DMS153 (cell line): ENCODE measurements around the gene CASP2.

Source experiments
- DNase-seq: peaks from one replicate; lab custom pipeline; 2025; lab: John Stamatoyannopoulos, UW

CASP2 gene

GRCh38 chr7:143331179-143331801 is 43.1 kb downstream of the CASP2 start:
- no peak for DNase-seq

- DNase-seq, result no peak
Observed at GRCh38 chr7:143334244-143334643, 46.1 kb downstream of the CASP2 start.

- no peak for DNase-seq
Observed at GRCh38 chr7:143337216-143337615, 49.1 kb downstream of the CASP2 start.

GRCh38 chr7:143341842-143342241 is 53.7 kb downstream of the CASP2 start:
- DNase-seq, result no peak

- no peak for DNase-seq
Observed at GRCh38 chr7:143343596-143343995, 55.4 kb downstream of the CASP2 start.

- no peak for DNase-seq
Observed at GRCh38 chr7:143345428-143345900, 57.3 kb downstream of the CASP2 start.

GRCh38 chr7:143346018-143346417 is 57.9 kb downstream of the CASP2 start:
- no peak for DNase-seq

GRCh38 chr7:143347950-143348349 is 59.8 kb downstream of the CASP2 start:
- no peak for DNase-seq

GRCh38 chr7:143351060-143351459 is 62.9 kb downstream of the CASP2 start:
- no peak for DNase-seq

- no peak for DNase-seq
Observed at GRCh38 chr7:143351574-143351973, 63.4 kb downstream of the CASP2 start.

GRCh38 chr7:143352531-143353002 is 64.4 kb downstream of the CASP2 start:
- DNase-seq, result no peak

GRCh38 chr7:143354376-143354775 is 66.2 kb downstream of the CASP2 start:
- DNase-seq, result no peak

GRCh38 chr7:143354965-143355364 is 66.8 kb downstream of the CASP2 start:
- DNase-seq, result no peak

- DNase-seq, result no peak
Observed at GRCh38 chr7:143355450-143356385, 67.6 kb downstream of the CASP2 start.

- DNase-seq, result no peak
Observed at GRCh38 chr7:143356414-143357050, 68.4 kb downstream of the CASP2 start.
